ENCODE results near the gene TGOLN2.

DNA sequence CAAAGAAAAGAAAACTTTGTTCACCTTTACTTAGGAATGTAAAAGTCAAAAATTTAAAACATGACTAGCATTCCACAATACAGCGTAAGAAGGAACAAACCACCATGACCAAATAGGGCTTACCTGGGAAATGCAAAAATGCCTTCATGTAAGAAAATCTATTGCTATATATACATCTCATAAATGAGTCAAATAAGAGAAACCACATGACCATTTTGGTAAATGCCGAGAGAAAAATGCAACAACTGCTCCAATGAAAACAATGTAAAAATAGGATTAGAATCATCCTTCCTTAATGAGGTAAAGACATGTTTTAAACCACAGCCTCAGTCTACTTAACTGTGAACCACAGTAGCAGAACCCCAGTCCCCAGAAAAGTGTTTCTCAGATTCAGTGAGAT is 49.4 kb downstream of the TGOLN2 start:
- TF ChIP-seq, protein P1, sequence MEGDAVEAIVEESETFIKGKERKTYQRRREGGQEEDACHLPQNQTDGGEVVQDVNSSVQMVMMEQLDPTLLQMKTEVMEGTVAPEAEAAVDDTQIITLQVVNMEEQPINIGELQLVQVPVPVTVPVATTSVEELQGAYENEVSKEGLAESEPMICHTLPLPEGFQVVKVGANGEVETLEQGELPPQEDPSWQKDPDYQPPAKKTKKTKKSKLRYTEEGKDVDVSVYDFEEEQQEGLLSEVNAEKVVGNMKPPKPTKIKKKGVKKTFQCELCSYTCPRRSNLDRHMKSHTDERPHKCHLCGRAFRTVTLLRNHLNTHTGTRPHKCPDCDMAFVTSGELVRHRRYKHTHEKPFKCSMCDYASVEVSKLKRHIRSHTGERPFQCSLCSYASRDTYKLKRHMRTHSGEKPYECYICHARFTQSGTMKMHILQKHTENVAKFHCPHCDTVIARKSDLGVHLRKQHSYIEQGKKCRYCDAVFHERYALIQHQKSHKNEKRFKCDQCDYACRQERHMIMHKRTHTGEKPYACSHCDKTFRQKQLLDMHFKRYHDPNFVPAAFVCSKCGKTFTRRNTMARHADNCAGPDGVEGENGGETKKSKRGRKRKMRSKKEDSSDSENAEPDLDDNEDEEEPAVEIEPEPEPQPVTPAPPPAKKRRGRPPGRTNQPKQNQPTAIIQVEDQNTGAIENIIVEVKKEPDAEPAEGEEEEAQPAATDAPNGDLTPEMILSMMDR (IDR thresholded peaks at IDR 0.05; ENCODE audit: insufficient read depth, low read length), result no peak
- no peak for TF ChIP-seq POLR2AphosphoS5 (IDR thresholded peaks at IDR 0.05; ENCODE audit: low read depth)
- TF ChIP-seq, protein P2, sequence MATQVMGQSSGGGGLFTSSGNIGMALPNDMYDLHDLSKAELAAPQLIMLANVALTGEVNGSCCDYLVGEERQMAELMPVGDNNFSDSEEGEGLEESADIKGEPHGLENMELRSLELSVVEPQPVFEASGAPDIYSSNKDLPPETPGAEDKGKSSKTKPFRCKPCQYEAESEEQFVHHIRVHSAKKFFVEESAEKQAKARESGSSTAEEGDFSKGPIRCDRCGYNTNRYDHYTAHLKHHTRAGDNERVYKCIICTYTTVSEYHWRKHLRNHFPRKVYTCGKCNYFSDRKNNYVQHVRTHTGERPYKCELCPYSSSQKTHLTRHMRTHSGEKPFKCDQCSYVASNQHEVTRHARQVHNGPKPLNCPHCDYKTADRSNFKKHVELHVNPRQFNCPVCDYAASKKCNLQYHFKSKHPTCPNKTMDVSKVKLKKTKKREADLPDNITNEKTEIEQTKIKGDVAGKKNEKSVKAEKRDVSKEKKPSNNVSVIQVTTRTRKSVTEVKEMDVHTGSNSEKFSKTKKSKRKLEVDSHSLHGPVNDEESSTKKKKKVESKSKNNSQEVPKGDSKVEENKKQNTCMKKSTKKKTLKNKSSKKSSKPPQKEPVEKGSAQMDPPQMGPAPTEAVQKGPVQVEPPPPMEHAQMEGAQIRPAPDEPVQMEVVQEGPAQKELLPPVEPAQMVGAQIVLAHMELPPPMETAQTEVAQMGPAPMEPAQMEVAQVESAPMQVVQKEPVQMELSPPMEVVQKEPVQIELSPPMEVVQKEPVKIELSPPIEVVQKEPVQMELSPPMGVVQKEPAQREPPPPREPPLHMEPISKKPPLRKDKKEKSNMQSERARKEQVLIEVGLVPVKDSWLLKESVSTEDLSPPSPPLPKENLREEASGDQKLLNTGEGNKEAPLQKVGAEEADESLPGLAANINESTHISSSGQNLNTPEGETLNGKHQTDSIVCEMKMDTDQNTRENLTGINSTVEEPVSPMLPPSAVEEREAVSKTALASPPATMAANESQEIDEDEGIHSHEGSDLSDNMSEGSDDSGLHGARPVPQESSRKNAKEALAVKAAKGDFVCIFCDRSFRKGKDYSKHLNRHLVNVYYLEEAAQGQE (IDR thresholded peaks at IDR 0.05; ENCODE audit: insufficient replicate concordance, low read depth), result no peak
- no peak for TF ChIP-seq GABPA (IDR thresholded peaks at IDR 0.05; ENCODE audit: low read depth)

All from HL-60 (cell line).